ENCODE results near the gene GRIK3.
"Not testable (repeated sequence)": the region's sequence is repeated elsewhere in the genome, so short reads cannot be mapped to it uniquely, and the experiment has no call there.

The GRIK3 gene

DNA sequence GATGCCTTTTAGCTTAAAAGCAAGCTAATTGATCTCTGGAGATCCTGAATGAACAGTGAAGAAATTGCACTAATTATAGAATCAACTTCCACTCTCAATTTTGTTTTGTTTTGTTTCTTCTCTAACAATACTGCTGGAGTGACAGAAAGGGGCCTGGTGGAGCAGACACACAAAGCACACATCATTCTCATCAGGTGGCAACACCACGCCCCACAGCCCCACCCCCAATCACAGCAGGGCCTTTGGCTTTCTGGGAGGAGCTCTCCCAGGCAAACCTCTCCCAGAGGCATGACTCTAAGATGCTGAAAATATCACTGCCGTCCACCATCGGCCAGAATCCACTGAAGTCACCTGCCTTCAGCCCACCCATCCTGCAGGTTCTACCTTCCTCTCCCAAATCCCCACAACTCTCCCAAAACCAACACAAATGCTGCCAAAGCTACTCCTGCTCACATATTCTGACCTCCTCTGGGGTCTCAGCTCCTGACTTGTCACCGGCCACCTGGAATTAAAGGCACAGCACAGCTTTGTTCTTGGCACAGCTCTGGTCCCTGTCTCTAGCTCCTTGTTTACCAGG lies 120.7 kb downstream of the GRIK3 start:
- Histone ChIP-seq H3K4me1 (ENCODE audit: control insufficient read depth in 1 of 2, insufficient read depth in 2 of 2, low read length in 2 of 2) (no peaks in the 10 kb centered on the region), H3K9me3 (ENCODE audit: control insufficient read depth in 1 of 2, low read length in 2 of 2) (no peaks in the 10 kb centered on the region), H3K9ac (ENCODE audit: low read depth in 1 of 2, low read length in 2 of 2) (no peak overlapping the region), H3K36me3 (ENCODE audit: control insufficient read depth in 1 of 2, insufficient read depth in 2 of 2, low read length in 2 of 2) (no peaks in the 10 kb centered on the region), H3K27ac (ENCODE audit: low read depth, low read length) (no peak overlapping the region), H3K27me3 (ENCODE audit: control insufficient read depth in 1 of 2, insufficient read depth in 2 of 2, low read length in 2 of 2) (peaks cover 0 to 3% of the 10 kb centered on the region in 2 donors), H3K4me3 (ENCODE audit: low read depth in 1 of 2, low read length in 2 of 2) (no peak overlapping the region)

DNA sequence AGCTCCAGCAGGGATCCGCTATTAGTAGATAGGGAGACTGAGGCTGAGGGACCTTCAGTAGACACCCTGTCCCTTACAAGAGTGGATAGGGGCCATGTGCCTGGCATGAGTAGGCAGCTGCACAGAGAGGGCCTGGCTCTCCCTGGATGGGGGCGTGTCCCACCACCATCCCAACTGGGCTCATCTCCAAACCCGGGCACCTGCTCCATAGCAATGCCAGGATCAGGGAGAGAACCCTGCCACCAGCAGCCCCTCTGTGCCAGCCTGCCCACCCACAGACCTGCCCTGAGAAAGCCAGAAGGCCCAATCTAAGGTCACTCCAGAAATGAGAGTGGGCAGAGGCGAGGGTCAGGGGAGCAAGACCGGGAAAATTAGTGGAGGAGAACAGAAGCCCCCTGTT lies 121.3 kb downstream of the GRIK3 start:
- peaks cover 0 to 3% of the 10 kb centered on the region in 2 donors for H3K27me3 ChIP-seq (ENCODE audit: control insufficient read depth in 1 of 2, insufficient read depth in 2 of 2, low read length in 2 of 2)
- no peaks in the 10 kb centered on the region for H3K4me1 ChIP-seq (ENCODE audit: control insufficient read depth in 1 of 2, insufficient read depth in 2 of 2, low read length in 2 of 2)
- no peak overlapping the region for H3K4me3 ChIP-seq (ENCODE audit: low read depth in 1 of 2, low read length in 2 of 2)
- H3K9me3 ChIP-seq (ENCODE audit: control insufficient read depth in 1 of 2, low read length in 2 of 2): no peaks in the 10 kb centered on the region
- no peaks in the 10 kb centered on the region for H3K36me3 ChIP-seq (ENCODE audit: control insufficient read depth in 1 of 2, insufficient read depth in 2 of 2, low read length in 2 of 2)
- H3K27ac ChIP-seq (ENCODE audit: low read depth, low read length): no peak overlapping the region
- no peak overlapping the region for H3K9ac ChIP-seq (ENCODE audit: low read depth in 1 of 2, low read length in 2 of 2)

DNA sequence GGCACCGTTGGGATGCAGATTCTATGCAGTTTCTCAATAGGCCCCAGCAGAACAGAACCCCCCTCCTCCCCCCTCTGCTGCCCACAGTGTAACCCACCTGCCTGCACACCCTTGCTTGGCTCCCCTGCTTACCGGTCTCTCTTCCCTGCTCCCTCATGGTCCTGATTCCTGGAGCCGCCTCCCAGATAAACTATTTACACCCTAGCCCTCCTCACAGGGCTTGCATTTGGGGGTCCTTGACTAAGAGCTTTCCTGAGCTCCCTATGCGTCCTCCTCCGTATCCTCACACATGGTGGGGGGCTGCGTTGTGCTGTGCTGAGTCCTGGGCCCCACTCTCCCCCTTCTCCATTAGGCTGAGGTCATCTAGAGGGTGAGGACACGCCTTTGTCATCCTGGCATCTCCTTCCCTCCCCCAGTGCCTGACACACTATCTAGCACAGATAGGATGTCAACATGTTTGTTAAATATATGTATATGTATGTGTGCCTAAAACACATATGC lies 121.9 kb downstream of the GRIK3 start:
- no peaks in the 10 kb centered on the region for H3K36me3 ChIP-seq (ENCODE audit: control insufficient read depth in 1 of 2, insufficient read depth in 2 of 2, low read length in 2 of 2)
- H3K9ac ChIP-seq (ENCODE audit: low read depth in 1 of 2, low read length in 2 of 2): no peak overlapping the region
- H3K27me3 ChIP-seq (ENCODE audit: control insufficient read depth in 1 of 2, insufficient read depth in 2 of 2, low read length in 2 of 2): peaks cover 0 to 3% of the 10 kb centered on the region in 2 donors
- H3K27ac ChIP-seq (ENCODE audit: low read depth, low read length): no peak overlapping the region
- no peaks in the 10 kb centered on the region for H3K4me1 ChIP-seq (ENCODE audit: control insufficient read depth in 1 of 2, insufficient read depth in 2 of 2, low read length in 2 of 2)
- no peaks in the 10 kb centered on the region for H3K9me3 ChIP-seq (ENCODE audit: control insufficient read depth in 1 of 2, low read length in 2 of 2)
- no peak overlapping the region for H3K4me3 ChIP-seq (ENCODE audit: low read depth in 1 of 2, low read length in 2 of 2)

DNA sequence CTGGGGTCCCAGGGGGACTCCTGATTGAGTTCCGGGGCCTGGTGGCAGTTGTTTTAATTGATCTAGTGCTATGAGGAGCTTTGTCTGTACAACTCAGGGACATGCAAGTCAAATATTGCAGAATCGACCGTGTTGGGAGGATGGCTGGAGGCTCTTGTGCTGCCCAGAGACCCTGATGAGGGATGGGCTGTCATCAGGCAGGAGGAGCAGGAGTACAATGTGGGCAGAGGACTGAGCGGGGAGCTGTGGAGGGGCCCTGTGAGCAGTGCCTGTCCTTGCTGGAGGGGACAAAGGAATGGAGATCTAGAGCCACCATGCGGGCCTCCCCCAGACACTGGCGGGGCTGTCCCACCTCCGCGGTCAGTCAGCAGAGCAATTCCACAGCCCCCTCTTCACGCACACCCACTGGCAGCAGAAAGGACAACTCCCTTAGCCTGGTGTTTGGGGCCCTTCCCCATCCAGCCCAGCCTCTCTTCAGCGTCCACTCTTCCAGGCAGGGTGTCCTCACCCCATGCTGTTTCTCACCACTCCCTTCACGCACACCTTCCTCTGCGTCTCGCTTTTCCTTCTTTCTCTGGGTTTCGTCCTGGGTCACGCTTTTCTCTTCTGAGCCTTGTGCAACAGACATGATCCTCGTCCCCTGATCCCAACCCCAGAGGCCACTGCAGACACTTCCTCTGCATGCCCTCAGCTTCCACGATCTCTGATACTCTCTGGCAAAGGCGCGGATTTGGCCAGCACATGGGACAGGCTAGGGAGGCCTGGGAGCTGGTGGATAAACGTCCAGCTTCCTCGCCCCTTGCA lies 122.6 kb downstream of the GRIK3 start:
- Histone ChIP-seq H3K36me3 (ENCODE audit: control insufficient read depth in 1 of 2, insufficient read depth in 2 of 2, low read length in 2 of 2) (no peaks in the 10 kb centered on the region), H3K4me3 (ENCODE audit: low read depth in 1 of 2, low read length in 2 of 2) (no peak overlapping the region), H3K4me1 (ENCODE audit: control insufficient read depth in 1 of 2, insufficient read depth in 2 of 2, low read length in 2 of 2) (no peaks in the 10 kb centered on the region), H3K27ac (ENCODE audit: low read depth, low read length) (no peak overlapping the region), H3K9ac (ENCODE audit: low read depth in 1 of 2, low read length in 2 of 2) (no peak overlapping the region), H3K9me3 (ENCODE audit: control insufficient read depth in 1 of 2, low read length in 2 of 2) (no peaks in the 10 kb centered on the region), H3K27me3 (ENCODE audit: control insufficient read depth in 1 of 2, insufficient read depth in 2 of 2, low read length in 2 of 2) (peaks cover 0 to 3% of the 10 kb centered on the region in 2 donors)

DNA sequence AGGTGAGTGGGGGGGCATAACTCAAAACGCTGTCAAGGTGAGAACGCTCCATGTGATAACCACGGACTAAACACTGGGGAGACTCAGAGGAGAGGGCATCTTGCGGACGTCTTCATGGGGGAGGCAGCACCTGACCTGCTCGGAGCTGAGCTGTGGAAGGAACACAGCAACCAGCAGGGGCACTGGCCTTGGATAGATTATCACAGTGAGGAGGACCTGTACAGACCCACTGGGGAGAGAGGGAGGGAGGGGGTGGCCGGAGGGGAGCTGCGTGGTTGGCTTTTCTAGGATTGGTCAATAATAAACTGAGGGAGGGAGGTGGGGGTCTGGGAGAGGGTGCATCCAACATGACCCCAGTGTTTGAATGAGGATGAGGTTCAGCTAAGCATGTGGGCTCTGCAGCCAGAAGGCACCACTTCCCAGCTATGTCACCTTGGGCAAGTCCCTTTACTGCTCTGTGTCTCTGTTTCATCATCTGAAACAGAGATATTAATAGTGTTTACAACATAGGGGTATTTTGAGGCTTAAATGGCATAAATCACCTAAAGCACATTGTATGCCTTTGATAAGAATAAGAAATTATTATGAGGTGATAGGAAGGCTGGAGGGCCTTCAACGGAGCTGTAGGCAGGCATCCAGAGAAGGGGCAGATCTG lies 123.3 kb downstream of the GRIK3 start:
- H3K9me3 ChIP-seq (ENCODE audit: control insufficient read depth in 1 of 2, low read length in 2 of 2): no peaks in the 10 kb centered on the region
- no peaks in the 10 kb centered on the region for H3K36me3 ChIP-seq (ENCODE audit: control insufficient read depth in 1 of 2, insufficient read depth in 2 of 2, low read length in 2 of 2)
- no peak overlapping the region for H3K9ac ChIP-seq (ENCODE audit: low read depth in 1 of 2, low read length in 2 of 2)
- H3K27ac ChIP-seq (ENCODE audit: low read depth, low read length): no peak overlapping the region
- no peak overlapping the region for H3K4me3 ChIP-seq (ENCODE audit: low read depth in 1 of 2, low read length in 2 of 2)
- no peaks in the 10 kb centered on the region for H3K4me1 ChIP-seq (ENCODE audit: control insufficient read depth in 1 of 2, insufficient read depth in 2 of 2, low read length in 2 of 2)
- peaks cover 0 to 3% of the 10 kb centered on the region in 2 donors for H3K27me3 ChIP-seq (ENCODE audit: control insufficient read depth in 1 of 2, insufficient read depth in 2 of 2, low read length in 2 of 2)

DNA sequence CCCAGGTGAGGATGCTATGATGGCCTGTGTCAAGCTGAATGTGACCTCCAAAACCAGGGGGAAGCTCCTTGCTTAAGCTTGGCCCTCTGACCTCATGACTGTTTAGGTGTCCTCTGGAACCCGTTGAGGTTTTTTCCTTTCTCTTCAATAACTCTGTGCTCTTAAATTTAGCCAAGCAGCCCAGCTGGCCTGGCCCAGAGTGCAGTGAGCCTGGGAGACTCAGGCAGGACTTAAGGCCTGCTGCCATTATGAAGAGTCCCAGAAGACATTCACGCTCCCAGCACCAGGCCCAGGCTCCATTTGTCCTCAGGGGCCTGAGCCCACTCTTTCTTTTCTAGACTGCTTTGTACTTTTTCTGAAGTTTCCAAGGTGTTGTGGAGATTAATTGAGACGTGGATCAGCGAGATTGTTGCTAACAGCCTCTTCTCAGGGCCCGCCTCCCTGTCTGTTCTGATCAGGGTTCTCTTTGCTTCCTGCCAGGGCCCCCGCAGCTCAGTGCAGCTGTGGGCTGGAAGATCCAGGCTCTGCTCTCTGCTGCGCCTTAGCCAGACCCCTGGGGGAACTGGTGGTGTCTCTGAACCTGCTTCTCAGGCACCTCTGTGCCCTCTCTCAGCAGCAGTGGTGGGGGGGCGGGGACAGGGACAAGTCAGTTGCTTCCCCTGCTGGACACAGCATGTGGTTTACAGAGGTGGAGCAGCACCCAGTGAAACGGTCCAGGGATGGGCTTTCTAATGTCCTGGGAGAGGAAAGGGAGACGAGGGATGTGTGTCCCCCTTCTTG lies 124.2 kb downstream of the GRIK3 start:
- Histone ChIP-seq H3K9me3 (ENCODE audit: control insufficient read depth in 1 of 2, low read length in 2 of 2) (no peaks in the 10 kb centered on the region), H3K4me1 (ENCODE audit: control insufficient read depth in 1 of 2, insufficient read depth in 2 of 2, low read length in 2 of 2) (no peaks in the 10 kb centered on the region), H3K27ac (ENCODE audit: low read depth, low read length) (no peak overlapping the region), H3K9ac (ENCODE audit: low read depth in 1 of 2, low read length in 2 of 2) (no peak overlapping the region), H3K27me3 (ENCODE audit: control insufficient read depth in 1 of 2, insufficient read depth in 2 of 2, low read length in 2 of 2) (peaks cover 0 to 3% of the 10 kb centered on the region in 2 donors), H3K36me3 (ENCODE audit: control insufficient read depth in 1 of 2, insufficient read depth in 2 of 2, low read length in 2 of 2) (no peaks in the 10 kb centered on the region), H3K4me3 (ENCODE audit: low read depth in 1 of 2, low read length in 2 of 2) (no peak overlapping the region)

DNA sequence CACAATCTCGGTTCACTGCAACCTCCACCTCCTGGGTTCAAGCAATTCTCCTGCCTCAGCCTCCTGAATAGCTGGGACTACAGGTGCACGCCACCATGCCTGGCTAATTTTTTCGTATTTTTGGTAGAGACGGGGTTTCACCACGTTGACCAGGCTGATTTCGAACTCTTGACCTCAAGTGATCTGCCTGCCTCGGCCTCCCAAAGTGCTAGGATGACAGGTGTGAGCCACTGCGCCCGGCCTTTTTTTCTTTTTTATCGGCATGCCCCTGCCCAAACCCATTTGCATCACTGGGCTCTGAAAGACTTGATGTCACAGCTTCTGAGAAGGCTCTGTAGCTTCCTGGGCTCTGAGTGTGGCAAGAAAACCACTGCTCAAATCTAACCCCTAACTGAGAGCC lies 125.0 kb downstream of the GRIK3 start:
- H3K4me1 ChIP-seq (ENCODE audit: control insufficient read depth in 1 of 2, insufficient read depth in 2 of 2, low read length in 2 of 2); H3K4me3 ChIP-seq (ENCODE audit: low read depth in 1 of 2, low read length in 2 of 2); H3K9me3 ChIP-seq (ENCODE audit: control insufficient read depth in 1 of 2, low read length in 2 of 2); H3K36me3 ChIP-seq (ENCODE audit: control insufficient read depth in 1 of 2, insufficient read depth in 2 of 2, low read length in 2 of 2); H3K9ac ChIP-seq (ENCODE audit: low read depth in 1 of 2, low read length in 2 of 2); H3K27ac ChIP-seq (ENCODE audit: low read depth, low read length); H3K27me3 ChIP-seq (ENCODE audit: control insufficient read depth in 1 of 2, insufficient read depth in 2 of 2, low read length in 2 of 2): not testable (repeated sequence)

DNA sequence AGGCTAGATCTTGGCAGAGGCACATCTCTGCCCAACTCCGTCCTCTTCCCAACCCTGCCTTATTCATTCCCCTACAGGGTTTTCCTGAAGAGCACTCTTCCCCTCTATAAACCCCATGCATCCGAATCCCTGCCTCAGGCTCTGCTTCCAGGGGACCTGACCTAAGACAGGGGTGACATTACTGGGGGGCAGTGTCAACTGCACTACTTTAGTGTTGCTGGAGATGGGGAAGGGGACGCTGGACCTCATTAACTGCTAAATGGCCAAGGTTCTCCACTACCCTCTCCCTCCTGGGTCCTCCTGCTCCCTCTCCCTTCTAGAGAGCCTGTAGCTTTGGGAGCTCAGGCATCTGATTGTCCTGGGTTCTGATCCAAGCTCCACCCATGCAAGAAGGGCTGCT lies 126.2 kb downstream of the GRIK3 start:
- H3K9me3 ChIP-seq (ENCODE audit: control insufficient read depth in 1 of 2, low read length in 2 of 2): no peaks in the 10 kb centered on the region
- no peaks in the 10 kb centered on the region for H3K4me1 ChIP-seq (ENCODE audit: control insufficient read depth in 1 of 2, insufficient read depth in 2 of 2, low read length in 2 of 2)
- no peak overlapping the region for H3K4me3 ChIP-seq (ENCODE audit: low read depth in 1 of 2, low read length in 2 of 2)
- no peaks in the 10 kb centered on the region for H3K36me3 ChIP-seq (ENCODE audit: control insufficient read depth in 1 of 2, insufficient read depth in 2 of 2, low read length in 2 of 2)
- H3K9ac ChIP-seq (ENCODE audit: low read depth in 1 of 2, low read length in 2 of 2): no peak overlapping the region
- peaks cover 0 to 3% of the 10 kb centered on the region in 2 donors for H3K27me3 ChIP-seq (ENCODE audit: control insufficient read depth in 1 of 2, insufficient read depth in 2 of 2, low read length in 2 of 2)
- no peak overlapping the region for H3K27ac ChIP-seq (ENCODE audit: low read depth, low read length)

DNA sequence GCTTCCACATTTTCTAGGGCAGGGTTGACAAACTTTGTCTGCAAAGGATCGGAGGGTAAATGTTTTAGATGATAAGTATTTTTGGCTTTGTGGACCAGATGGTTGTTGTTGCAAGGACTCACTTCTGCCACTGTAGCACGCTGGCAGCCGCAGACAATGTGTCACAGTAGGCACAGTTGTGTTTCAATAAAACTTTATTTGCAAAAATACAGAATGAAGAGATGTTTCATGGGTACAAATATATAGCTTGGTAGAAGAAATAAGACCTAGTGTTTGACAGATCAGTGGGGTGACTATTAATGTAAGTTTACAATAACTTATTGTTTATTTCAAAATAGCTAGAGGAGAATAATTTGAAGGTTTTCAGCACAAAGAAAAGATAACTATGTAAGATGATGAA lies 127.8 kb downstream of the GRIK3 start:
- Histone ChIP-seq H3K36me3 (ENCODE audit: control insufficient read depth in 1 of 2, insufficient read depth in 2 of 2, low read length in 2 of 2) (no peaks in the 10 kb centered on the region), H3K9ac (ENCODE audit: low read depth in 1 of 2, low read length in 2 of 2) (no peak overlapping the region), H3K27me3 (ENCODE audit: control insufficient read depth in 1 of 2, insufficient read depth in 2 of 2, low read length in 2 of 2) (no peaks in the 10 kb centered on the region), H3K27ac (ENCODE audit: low read depth, low read length) (no peak overlapping the region), H3K4me3 (ENCODE audit: low read depth in 1 of 2, low read length in 2 of 2) (no peak overlapping the region), H3K4me1 (ENCODE audit: control insufficient read depth in 1 of 2, insufficient read depth in 2 of 2, low read length in 2 of 2) (no peaks in the 10 kb centered on the region), H3K9me3 (ENCODE audit: control insufficient read depth in 1 of 2, low read length in 2 of 2) (no peaks in the 10 kb centered on the region)

DNA sequence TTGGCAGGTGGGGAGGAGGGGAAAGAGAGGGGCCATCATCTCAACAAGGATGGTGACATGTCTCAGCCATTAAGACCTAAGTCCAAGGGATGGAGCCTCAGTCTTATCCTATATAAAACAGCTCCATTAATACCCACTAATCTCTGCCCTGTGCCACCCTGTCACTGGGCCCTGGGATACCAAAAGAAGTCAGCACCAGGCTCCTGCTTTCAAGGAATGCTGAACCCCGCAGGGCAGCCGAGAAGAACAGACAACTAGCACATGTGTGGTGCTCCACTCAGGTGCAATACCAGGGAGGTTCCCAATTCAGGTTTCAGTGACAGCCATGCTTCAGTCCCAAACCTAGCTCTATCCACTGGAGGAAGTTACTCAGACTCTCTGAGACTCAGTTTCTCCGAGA lies 128.4 kb downstream of the GRIK3 start:
- Histone ChIP-seq H3K27me3 (ENCODE audit: control insufficient read depth in 1 of 2, insufficient read depth in 2 of 2, low read length in 2 of 2) (no peaks in the 10 kb centered on the region), H3K9me3 (ENCODE audit: control insufficient read depth in 1 of 2, low read length in 2 of 2) (no peaks in the 10 kb centered on the region), H3K4me1 (ENCODE audit: control insufficient read depth in 1 of 2, insufficient read depth in 2 of 2, low read length in 2 of 2) (no peaks in the 10 kb centered on the region), H3K36me3 (ENCODE audit: control insufficient read depth in 1 of 2, insufficient read depth in 2 of 2, low read length in 2 of 2) (no peaks in the 10 kb centered on the region), H3K9ac (ENCODE audit: low read depth in 1 of 2, low read length in 2 of 2) (no peak overlapping the region), H3K4me3 (ENCODE audit: low read depth in 1 of 2, low read length in 2 of 2) (no peak overlapping the region), H3K27ac (ENCODE audit: low read depth, low read length) (no peak overlapping the region)
